Adrenal gland (tissue), 12 donors: ENCODE results near the gene SNRPD1. TPM values are rescaled to one million over a fixed set of nuclear protein-coding genes. Genes with fewer than 3 reads are reported as not detected.

Experiments used
- DNase-seq, 7 donors: peaks; one replicate each; pipeline ENCODE4 v3.0.0-alpha.2; 2019 to 2020
- H3K27ac ChIP-seq, 5 donors: fragments of 200-600 bp; sonication (generic) in 4 of 5; 1 replicate in 3 of 5; 2 replicates in 2 of 5; pipeline versions ENCODE4 v1.5.1 to v1.8.0; 2016 to 2020; ENCODE audit warnings: mild to moderate bottlenecking in 1 of 5
- H3K27me3 ChIP-seq: fragments of 200-600 bp; 2 replicates; pipeline ENCODE4 v1.8.0; 2021
- H3K36me3 ChIP-seq, 2 donors: fragments of 200-600 bp; replicated peaks in 1 of 2; 1 replicate in 1 of 2; 2 replicates in 1 of 2; pipeline versions ENCODE4 v1.5.1 to v1.8.0; 2018 to 2022
- H3K4me1 ChIP-seq, 2 donors: fragments of 200-600 bp; replicated peaks in 1 of 2; 1 replicate in 1 of 2; 2 replicates in 1 of 2; pipeline versions ENCODE4 v1.5.1 to v1.8.0; 2018 to 2021
- H3K4me3 ChIP-seq, 4 donors: fragments of 200-600 bp; sonication (generic) in 3 of 4; one replicate each; pipeline ENCODE4 v1.5.1; 2016 to 2018
- H3K9me3 ChIP-seq, 3 donors: fragments of 200-600 bp; sonication (generic) in 1 of 3; replicated peaks in 1 of 3; 1 replicate in 2 of 3; 2 replicates in 1 of 3; pipeline versions ENCODE4 v1.5.1 to v1.8.0; 2016 to 2021
- CTCF ChIP-seq, 6 experiments: fragments of 450-650 bp in 4 of 6; fragments of 200-600 bp in 2 of 6; sonication (generic) in 1 of 6; IDR thresholded peaks; 1 replicate in 5 of 6; 2 replicates in 1 of 6; pipeline versions ENCODE4 v1.5.1 to v1.8.0; 2016 to 2021; ENCODE audit warnings: antibody characterized with exemption in 6 of 6, mild to moderate bottlenecking in 2 of 6, moderate library complexity in 1 of 6
- POLR2A ChIP-seq, 2 donors: fragments of 450-650 bp; IDR thresholded peaks; one replicate each; pipeline ENCODE4 v1.6.1; 2017; ENCODE audit warnings: antibody characterized with exemption in 2 of 2, mild to moderate bottlenecking in 2 of 2, moderate library complexity in 1 of 2
- WGBS, 4 donors: extraction: QIAGEN DNeasy Blood & Tissue Kit in 2 of 4; methylation state at CpG; one replicate each; pipeline versions ENCODE4 v1.1.5 to v1.1.7; 2013 to 2017; 5-methylcytosine and 5-hydroxymethylcytosine counted together
- intact Hi-C, 2 donors: fragments of 100-400 bp; cut with DNase I; formaldehyde crosslinking; loops; one replicate each; pipeline versions ENCODE4 v1.14.1 to v1.15.0; 2022 to 2023
- polyA plus RNA-seq, 3 donors: library from polyadenylated mRNA; stranded (reverse); fragments of 200-250 nt in 2 of 3; fragments of 350-450 nt in 1 of 3; fragmentation: Illumina TruSeq in 1 of 3; extraction: RNeasy Lipid Tissue Mini Kit (QIAGEN cat#74804) in 1 of 3; gene quantifications; one replicate each; pipeline ENCODE4 v1.2.3, GENCODE V29; 2013 to 2014
- total RNA-seq, 9 donors: library from RNA; depleted of rRNA in 4 of 9; stranded (reverse); fragments of >200 nt in 4 of 9; fragments of 120-200 nt in 1 of 9; fragmentation: NEBNext Ultra II Directional in 1 of 9; extraction: Animal tissue kit (Norgen Biotek cat#: 25700) in 1 of 9; gene quantifications; one replicate each; pipeline versions ENCODE4 v1.1.0 to v1.2.4, GENCODE V29; 2013 to 2023
- donor health status: healthy with polysubstance abuse.
- donor health status: Bipolar disorder and iron deficiency.
- donor health status: DM: yes; HTN: yes; CAD: no.
- donor health status: DM: no; HTN: no; CAD: no.
- donor health status: DM: no; HTN: no; CAD: no.
- donor health status: DM: yes; HTN: yes; CAD: no.

SNRPD1 gene
- total and polyA plus RNA-seq, 12 donors, result 2.6 to 104 (median 18.6) TPM

DNA sequence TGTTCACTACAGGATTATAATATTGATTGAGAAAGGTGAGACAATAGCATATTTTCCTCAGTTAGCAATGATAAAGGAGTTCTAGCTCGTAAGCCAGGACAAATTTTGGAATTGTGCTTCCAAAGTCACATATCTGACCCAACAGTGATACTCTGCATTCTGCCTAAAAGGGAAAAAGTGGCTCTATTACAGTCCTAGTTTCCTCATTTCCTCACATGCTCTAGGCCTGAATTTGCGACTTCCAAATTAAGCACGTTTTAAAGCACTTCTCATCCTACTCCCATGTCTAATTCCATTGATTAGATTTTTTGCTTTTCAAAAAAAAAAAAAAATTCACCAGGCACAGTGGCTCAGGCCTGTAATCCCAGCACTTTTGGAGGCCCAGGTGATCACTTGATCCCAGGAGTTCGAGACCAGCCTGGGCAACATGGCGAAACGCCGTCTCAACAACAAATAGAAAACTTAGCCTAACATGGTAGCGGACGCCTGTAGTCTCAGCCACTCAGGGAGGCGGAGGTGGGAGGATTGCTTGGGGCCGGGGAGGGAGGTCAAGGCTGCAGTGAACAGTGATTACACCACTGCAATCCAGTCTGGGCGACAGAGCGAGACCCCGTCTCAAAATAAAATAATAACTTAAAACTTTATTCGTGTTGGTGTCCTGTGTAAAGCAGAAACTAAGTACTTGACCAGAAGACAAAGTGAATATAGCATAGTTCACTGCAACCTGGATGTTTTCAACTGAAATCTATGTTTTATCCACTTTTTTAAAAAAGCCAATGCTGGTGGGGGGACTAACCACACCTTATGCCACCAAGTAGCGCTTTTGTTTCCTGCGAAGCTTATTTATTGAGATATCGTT, 13.2 kb upstream of the SNRPD1 start:
- 50 to 62% (median 52%) methylated on average over 18 of the region's 18 CpGs for WGBS, 4 donors
- TF ChIP-seq CTCF (IDR thresholded peaks at IDR 0.05), result no peak
- no peak for TF ChIP-seq POLR2A (IDR thresholded peaks at IDR 0.05)
- Histone ChIP-seq H3K4me1 (peaks cover 9% of the 10 kb centered on the region in 2 donors), H3K27me3 (no peaks in the 10 kb centered on the region), H3K27ac (peak overlapping the region in 3 of 5 donors; percentile 98 to 100 (median 98)), H3K4me3 (peak overlapping the region in 2 of 4 donors; percentile 81 to 100), H3K36me3 (no peaks in the 10 kb centered on the region), H3K9me3 (no peaks in the 10 kb centered on the region)
- intact Hi-C loops, result no loop called here
- DNase-seq, result peak in 3 of 7 donors; percentile 7 to 30 (median 25)

DNA sequence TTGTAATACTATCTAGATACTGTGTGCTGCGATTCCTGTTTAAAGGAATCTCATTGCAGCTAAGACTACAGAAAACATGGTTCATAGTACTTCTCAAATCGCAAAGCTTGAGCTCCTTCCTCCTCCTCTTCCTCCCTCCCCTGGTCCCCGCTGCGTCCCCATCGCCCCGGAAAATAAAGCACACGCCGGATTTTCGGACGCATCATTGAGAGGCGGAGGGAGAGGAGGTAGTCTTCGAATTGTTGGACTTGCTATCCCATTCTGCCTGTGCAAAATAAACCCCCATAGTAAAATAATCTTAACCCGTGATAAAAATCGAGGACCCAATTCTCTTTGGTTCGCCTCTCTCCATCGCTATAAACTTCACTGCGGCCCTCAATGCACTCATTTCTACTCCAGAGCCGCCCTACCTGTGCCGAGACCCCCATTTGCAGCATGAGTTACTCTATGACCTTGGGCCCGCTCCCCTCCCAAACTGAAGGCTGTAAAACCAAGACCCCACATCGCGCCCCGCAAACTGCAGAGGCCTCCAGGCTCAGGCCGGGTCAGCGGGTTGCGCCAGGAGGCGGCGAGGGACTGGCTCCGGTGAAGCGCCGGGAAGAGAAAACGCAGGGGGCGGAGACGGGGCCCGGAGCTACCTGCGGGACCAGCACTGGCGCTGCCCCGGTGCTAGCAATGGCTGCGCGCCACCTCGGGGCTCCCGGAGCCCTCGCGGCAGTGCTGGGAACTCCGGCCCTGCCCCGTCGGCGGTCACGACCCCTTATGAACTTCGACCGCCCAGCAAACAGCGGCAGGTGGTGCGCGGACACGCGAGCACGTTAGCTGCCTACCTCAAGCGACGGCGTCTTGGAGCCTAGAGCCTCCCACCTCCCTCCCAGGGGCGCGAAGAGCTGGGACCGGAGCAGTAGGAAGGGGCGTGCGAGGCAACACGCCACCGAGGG, 12.3 kb upstream of the SNRPD1 start:
- DNase-seq, result peak in 6 of 7 donors; percentile 62 to 74 (median 64)
- peak overlapping the region; percentile 74 to 100 (median 98) for H3K27ac ChIP-seq
- H3K9me3 ChIP-seq, result no peaks in the 10 kb centered on the region
- H3K36me3 ChIP-seq, result no peaks in the 10 kb centered on the region
- TF ChIP-seq CTCF (IDR thresholded peaks at IDR 0.05) (peak in 3 of 6 experiments; percentile 25 to 50 (median 26)), POLR2A (IDR thresholded peaks at IDR 0.05) (no peak)
- H3K27me3 ChIP-seq, result no peaks in the 10 kb centered on the region
- peaks cover 9% of the 10 kb centered on the region in 2 donors for H3K4me1 ChIP-seq
- intact Hi-C loops, result no loop called here
- 1% methylated on average over 26 to 67 of the region's 67 CpGs for WGBS, 4 donors
- peak overlapping the region; percentile 13 to 100 (median 68) for H3K4me3 ChIP-seq

GRCh38 chr18:21600526-21601410, 11.3 kb upstream of the SNRPD1 start, which contains the start of gene ESCO1:
TSS of gene ESCO1 (minus strand) at chr18:21600704. CDS start at chr18:21574843, 25,861 bp downstream.
- Histone ChIP-seq H3K36me3 (no peaks in the 10 kb centered on the region), H3K4me3 (peak within 1 kb of the TSS; percentile 13 to 100 (median 68)), H3K9me3 (no peaks in the 10 kb centered on the region), H3K27me3 (no peaks in the 10 kb centered on the region), H3K4me1 (peaks cover 9% of the 10 kb centered on the region in 2 donors), H3K27ac (peak within 1 kb of the TSS; percentile 74 to 100 (median 98))
- DNase-seq, result peak; percentile 92 to 99 (median 97)
- peak; percentile 93 to 99 (median 96) for TF ChIP-seq CTCF (IDR thresholded peaks at IDR 0.05)
- peak; percentile 87 to 95 for TF ChIP-seq POLR2A (IDR thresholded peaks at IDR 0.05)
- intact Hi-C loops, result no loop called here
- 8 to 30% (median 16%) methylated on average over 20 to 74 of the region's 74 CpGs for WGBS, 4 donors
